GM23338 (cell line): Measurements from ENCODE around the gene S100A14. TPM values are rescaled to one million over a fixed set of nuclear protein-coding genes. Genes with fewer than 3 reads are reported as not detected.

Source experiments
- ATAC-seq: fragments of 200-7000 bp; cut with Tn5 transposase; 3 replicates; pipeline ENCODE4 v1.9.1; 2020
- DNase-seq: peaks from one replicate; pipeline ENCODE4 v3.0.0-alpha.2; 2015; ENCODE audit warnings: low spot score
- H2AFZ ChIP-seq: fragments of 200-600 bp; sonication (generic); 2 replicates; pipeline ENCODE4 v1.8.0; 2016; ENCODE audit warnings: antibody characterized with exemption, mild to moderate bottlenecking, moderate library complexity
- H3F3A ChIP-seq: fragments of 200-600 bp; sonication (generic); replicated peaks from 2 replicates; pipeline ENCODE4 v1.8.0; 2017; ENCODE audit warnings: antibody characterized with exemption, mixed run types, low read depth
- H3K27ac ChIP-seq: fragments of 200-600 bp; sonication (generic); 2 replicates; pipeline ENCODE4 v1.6.1; 2016; ENCODE audit warnings: low read depth
- H3K27me3 ChIP-seq: fragments of 200-600 bp; sonication (generic); 2 replicates; pipeline ENCODE4 v1.8.0; 2016; ENCODE audit warnings: mild to moderate bottlenecking, mixed run types, moderate library complexity; ENCODE audit not compliant: insufficient read depth
- H3K36me3 ChIP-seq: fragments of 200-600 bp; sonication (generic); 2 replicates; pipeline ENCODE4 v1.8.0; 2016; ENCODE audit warnings: mild to moderate bottlenecking; ENCODE audit not compliant: insufficient read depth
- H3K4me1 ChIP-seq: fragments of 200-600 bp; sonication (generic); 2 replicates; pipeline ENCODE4 v1.8.0; 2016; ENCODE audit warnings: mild to moderate bottlenecking, moderate library complexity; ENCODE audit not compliant: insufficient read depth
- H3K4me2 ChIP-seq: fragments of 200-600 bp; sonication (generic); 2 replicates; pipeline ENCODE4 v1.7.1; 2017; ENCODE audit warnings: mixed run types
- H3K4me3 ChIP-seq: fragments of 200-600 bp; sonication (generic); 2 replicates; pipeline ENCODE4 v1.6.1; 2016; ENCODE audit warnings: mixed run types
- H3K79me2 ChIP-seq: fragments of 200-600 bp; sonication (generic); replicated peaks from 2 replicates; pipeline ENCODE4 v1.8.0; 2017; ENCODE audit warnings: mild to moderate bottlenecking; ENCODE audit not compliant: insufficient read depth
- H3K9me2 ChIP-seq: fragments of 200-600 bp; sonication (generic); 2 replicates; pipeline ENCODE4 v1.8.0; 2017; ENCODE audit not compliant: insufficient read depth
- H4K20me1 ChIP-seq: fragments of 200-600 bp; sonication (generic); replicated peaks from 2 replicates; pipeline ENCODE4 v1.8.0; 2017; ENCODE audit warnings: mild to moderate bottlenecking; ENCODE audit not compliant: insufficient read depth
- H3K27ac Mint-ChIP-seq: 2 replicates; pipeline ENCODE4 v1.8.0; 2020; ENCODE audit warnings: inconsistent platforms, mild to moderate bottlenecking, moderate library complexity, mixed read lengths
- H3K27me3 Mint-ChIP-seq: 3 replicates; pipeline ENCODE4 v1.8.0; 2022; ENCODE audit warnings: low read depth, mild to moderate bottlenecking, moderate library complexity, mixed read lengths, inconsistent platforms; ENCODE audit not compliant: insufficient read depth, poor library complexity
- H3K36me3 Mint-ChIP-seq: 3 replicates; pipeline ENCODE4 v1.8.0; 2021; ENCODE audit warnings: low read depth, mild to moderate bottlenecking, inconsistent platforms, moderate library complexity, mixed read lengths
- H3K4me1 Mint-ChIP-seq: 3 replicates; pipeline ENCODE4 v1.8.0; 2020; ENCODE audit warnings: mild to moderate bottlenecking, inconsistent platforms, mixed read lengths
- H3K4me3 Mint-ChIP-seq: 3 replicates; pipeline ENCODE4 v1.8.0; 2021; ENCODE audit warnings: moderate library complexity, mild to moderate bottlenecking, inconsistent platforms, mixed read lengths
- H3K9me3 Mint-ChIP-seq: 3 replicates; pipeline ENCODE4 v1.8.0; 2020; ENCODE audit warnings: moderate library complexity, mild to moderate bottlenecking, inconsistent platforms, mixed read lengths
- CREB1 ChIP-seq: fragments of 250-450 bp; sonication (Bioruptor Pico); IDR thresholded peaks from 2 replicates; pipeline ENCODE4 v1.5.0; 2020; ENCODE audit warnings: low read depth, mild to moderate bottlenecking, moderate library complexity
- ETS1 ChIP-seq: IDR thresholded peaks from 2 replicates; pipeline ENCODE4 v1.6.1; 2016; ENCODE audit warnings: antibody characterized with exemption
- EZH2 ChIP-seq: fragments of 200-600 bp; sonication (generic); IDR thresholded peaks from one replicate; pipeline ENCODE4 v1.8.0; 2017; ENCODE audit warnings: antibody characterized with exemption, mild to moderate bottlenecking, low read depth; ENCODE audit not compliant: unreplicated experiment
- EZH2phosphoT487 ChIP-seq: fragments of 200-600 bp; sonication (generic); IDR thresholded peaks from one replicate; pipeline ENCODE4 v1.8.1; 2018; ENCODE audit warnings: antibody characterized with exemption; ENCODE audit not compliant: unreplicated experiment
- JUNB ChIP-seq: IDR thresholded peaks from one replicate; pipeline ENCODE4 v1.6.1; 2016; ENCODE audit warnings: antibody characterized with exemption; ENCODE audit not compliant: unreplicated experiment
- NANOG ChIP-seq: IDR thresholded peaks from 2 replicates; pipeline ENCODE4 v1.6.1; 2016; ENCODE audit warnings: antibody characterized with exemption, borderline replicate concordance
- POLR2AphosphoS5 ChIP-seq: IDR thresholded peaks from 2 replicates; pipeline ENCODE4 v1.6.1; 2016; ENCODE audit warnings: antibody characterized with exemption, low read depth
- STAT1 ChIP-seq: IDR thresholded peaks from one replicate; pipeline ENCODE4 v1.6.1; 2016; ENCODE audit warnings: antibody characterized with exemption; ENCODE audit not compliant: unreplicated experiment
- ZNF114 ChIP-seq: fragments of 250-450 bp; sonication (Bioruptor Pico); IDR thresholded peaks from 2 replicates; pipeline ENCODE4 v1.5.0; 2020; ENCODE audit warnings: mild to moderate bottlenecking, moderate library complexity
- ZNF331 ChIP-seq: fragments of 250-450 bp; sonication (Bioruptor Pico); IDR thresholded peaks from 2 replicates; pipeline ENCODE4 v1.5.0; 2020; ENCODE audit warnings: low read depth, mild to moderate bottlenecking, moderate library complexity
- polyA plus RNA-seq: library from polyadenylated mRNA; unstranded; fragments of >200 nt; fragmentation: Nextera tagmentation; extraction: Ambion mirVana; gene quantifications from 2 replicates; pipeline ENCODE4 v1.2.1, GENCODE V29; 2016
- total RNA-seq: library from RNA; depleted of rRNA; stranded (reverse); fragments of >200 nt; shearing (Covaris generic); gene quantifications from 2 replicates; pipeline ENCODE4 v1.2.3, GENCODE V29; 2014
- TF ChIP-seq, protein P1 (sequence below): IDR thresholded peaks from one replicate; pipeline ENCODE4 v1.6.1; 2018; ENCODE audit warnings: antibody characterized with exemption; ENCODE audit not compliant: unreplicated experiment
- TF ChIP-seq, protein P2 (sequence below): fragments of 250-450 bp; sonication (Bioruptor Pico); IDR thresholded peaks from 2 replicates; pipeline ENCODE4 v1.5.0; 2020; ENCODE audit warnings: mild to moderate bottlenecking, moderate library complexity
- TF ChIP-seq, protein P3 (sequence below), 2 experiments: fragments of 200-600 bp in 1 of 2; sonication (generic) in 1 of 2; conservative IDR thresholded peaks; 2 replicates each; pipeline versions ENCODE4 v1.5.1 to v1.6.1; 2016 to 2017; ENCODE audit warnings: antibody characterized with exemption in 2 of 2, low read depth in 2 of 2, mild to moderate bottlenecking in 2 of 2, moderate library complexity in 1 of 2

S100A14 gene
- total and polyA plus RNA-seq, 2 experiments from 2014 or later, result 0.28 to 0.53 TPM

DNA sequence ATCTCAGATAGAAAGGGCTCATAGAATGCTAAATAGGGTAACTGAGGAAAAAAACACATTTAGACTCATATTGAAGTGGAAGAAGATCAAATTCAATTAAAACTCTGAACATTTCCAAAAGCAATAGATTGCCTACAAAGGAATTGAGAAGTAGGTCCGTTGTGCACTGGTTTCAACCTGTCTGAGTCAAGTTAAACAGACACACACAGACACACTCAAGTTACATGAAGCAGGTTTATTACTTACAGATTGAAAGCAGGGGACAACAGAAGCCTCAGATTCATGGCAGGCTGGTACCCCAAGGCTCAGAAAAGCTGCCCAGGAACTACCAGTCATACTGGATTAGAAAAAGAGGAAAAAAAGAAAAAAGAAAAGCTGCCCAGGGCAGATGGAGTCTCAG lies 29.8 kb downstream of the S100A14 start:
- DNase-seq (no peak), ATAC-seq (no peak)
- no peaks in the 10 kb centered on the region for H3K36me3 Mint-ChIP-seq
- H3K4me3 ChIP-seq, result no peak overlapping the region
- no peaks in the 10 kb centered on the region for H3K79me2 ChIP-seq
- H3K27ac Mint-ChIP-seq, result no peak overlapping the region
- 0 out of 2 replicates have a peak overlapping the region, but pooled peaks have one; percentile 32 for H2AFZ ChIP-seq
- H3K27ac ChIP-seq, result no peak overlapping the region
- no peaks in the 10 kb centered on the region for H3F3A ChIP-seq
- peaks cover 9% of the 10 kb centered on the region for H3K27me3 Mint-ChIP-seq
- no peaks in the 10 kb centered on the region for H4K20me1 ChIP-seq
- no peaks in the 10 kb centered on the region for H3K9me2 ChIP-seq
- H3K9me3 Mint-ChIP-seq, result no peaks in the 10 kb centered on the region
- H3K36me3 ChIP-seq, result no peaks in the 10 kb centered on the region
- H3K27me3 ChIP-seq, result no peaks in the 10 kb centered on the region
- peaks cover 8% of the 10 kb centered on the region; the same call in 2 of the 3 replicates for H3K4me1 Mint-ChIP-seq
- no peak overlapping the region for H3K4me3 Mint-ChIP-seq
- peaks cover 6% of the 10 kb centered on the region; the same call in 1 of the 2 replicates for H3K4me1 ChIP-seq
- TF ChIP-seq CREB1 (CRISPR knock-in tag), result no peak
- TF ChIP-seq NANOG, result no peak
- TF ChIP-seq, protein P1, sequence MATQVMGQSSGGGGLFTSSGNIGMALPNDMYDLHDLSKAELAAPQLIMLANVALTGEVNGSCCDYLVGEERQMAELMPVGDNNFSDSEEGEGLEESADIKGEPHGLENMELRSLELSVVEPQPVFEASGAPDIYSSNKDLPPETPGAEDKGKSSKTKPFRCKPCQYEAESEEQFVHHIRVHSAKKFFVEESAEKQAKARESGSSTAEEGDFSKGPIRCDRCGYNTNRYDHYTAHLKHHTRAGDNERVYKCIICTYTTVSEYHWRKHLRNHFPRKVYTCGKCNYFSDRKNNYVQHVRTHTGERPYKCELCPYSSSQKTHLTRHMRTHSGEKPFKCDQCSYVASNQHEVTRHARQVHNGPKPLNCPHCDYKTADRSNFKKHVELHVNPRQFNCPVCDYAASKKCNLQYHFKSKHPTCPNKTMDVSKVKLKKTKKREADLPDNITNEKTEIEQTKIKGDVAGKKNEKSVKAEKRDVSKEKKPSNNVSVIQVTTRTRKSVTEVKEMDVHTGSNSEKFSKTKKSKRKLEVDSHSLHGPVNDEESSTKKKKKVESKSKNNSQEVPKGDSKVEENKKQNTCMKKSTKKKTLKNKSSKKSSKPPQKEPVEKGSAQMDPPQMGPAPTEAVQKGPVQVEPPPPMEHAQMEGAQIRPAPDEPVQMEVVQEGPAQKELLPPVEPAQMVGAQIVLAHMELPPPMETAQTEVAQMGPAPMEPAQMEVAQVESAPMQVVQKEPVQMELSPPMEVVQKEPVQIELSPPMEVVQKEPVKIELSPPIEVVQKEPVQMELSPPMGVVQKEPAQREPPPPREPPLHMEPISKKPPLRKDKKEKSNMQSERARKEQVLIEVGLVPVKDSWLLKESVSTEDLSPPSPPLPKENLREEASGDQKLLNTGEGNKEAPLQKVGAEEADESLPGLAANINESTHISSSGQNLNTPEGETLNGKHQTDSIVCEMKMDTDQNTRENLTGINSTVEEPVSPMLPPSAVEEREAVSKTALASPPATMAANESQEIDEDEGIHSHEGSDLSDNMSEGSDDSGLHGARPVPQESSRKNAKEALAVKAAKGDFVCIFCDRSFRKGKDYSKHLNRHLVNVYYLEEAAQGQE, result no peak
- no peak for TF ChIP-seq STAT1
- TF ChIP-seq, protein P2, sequence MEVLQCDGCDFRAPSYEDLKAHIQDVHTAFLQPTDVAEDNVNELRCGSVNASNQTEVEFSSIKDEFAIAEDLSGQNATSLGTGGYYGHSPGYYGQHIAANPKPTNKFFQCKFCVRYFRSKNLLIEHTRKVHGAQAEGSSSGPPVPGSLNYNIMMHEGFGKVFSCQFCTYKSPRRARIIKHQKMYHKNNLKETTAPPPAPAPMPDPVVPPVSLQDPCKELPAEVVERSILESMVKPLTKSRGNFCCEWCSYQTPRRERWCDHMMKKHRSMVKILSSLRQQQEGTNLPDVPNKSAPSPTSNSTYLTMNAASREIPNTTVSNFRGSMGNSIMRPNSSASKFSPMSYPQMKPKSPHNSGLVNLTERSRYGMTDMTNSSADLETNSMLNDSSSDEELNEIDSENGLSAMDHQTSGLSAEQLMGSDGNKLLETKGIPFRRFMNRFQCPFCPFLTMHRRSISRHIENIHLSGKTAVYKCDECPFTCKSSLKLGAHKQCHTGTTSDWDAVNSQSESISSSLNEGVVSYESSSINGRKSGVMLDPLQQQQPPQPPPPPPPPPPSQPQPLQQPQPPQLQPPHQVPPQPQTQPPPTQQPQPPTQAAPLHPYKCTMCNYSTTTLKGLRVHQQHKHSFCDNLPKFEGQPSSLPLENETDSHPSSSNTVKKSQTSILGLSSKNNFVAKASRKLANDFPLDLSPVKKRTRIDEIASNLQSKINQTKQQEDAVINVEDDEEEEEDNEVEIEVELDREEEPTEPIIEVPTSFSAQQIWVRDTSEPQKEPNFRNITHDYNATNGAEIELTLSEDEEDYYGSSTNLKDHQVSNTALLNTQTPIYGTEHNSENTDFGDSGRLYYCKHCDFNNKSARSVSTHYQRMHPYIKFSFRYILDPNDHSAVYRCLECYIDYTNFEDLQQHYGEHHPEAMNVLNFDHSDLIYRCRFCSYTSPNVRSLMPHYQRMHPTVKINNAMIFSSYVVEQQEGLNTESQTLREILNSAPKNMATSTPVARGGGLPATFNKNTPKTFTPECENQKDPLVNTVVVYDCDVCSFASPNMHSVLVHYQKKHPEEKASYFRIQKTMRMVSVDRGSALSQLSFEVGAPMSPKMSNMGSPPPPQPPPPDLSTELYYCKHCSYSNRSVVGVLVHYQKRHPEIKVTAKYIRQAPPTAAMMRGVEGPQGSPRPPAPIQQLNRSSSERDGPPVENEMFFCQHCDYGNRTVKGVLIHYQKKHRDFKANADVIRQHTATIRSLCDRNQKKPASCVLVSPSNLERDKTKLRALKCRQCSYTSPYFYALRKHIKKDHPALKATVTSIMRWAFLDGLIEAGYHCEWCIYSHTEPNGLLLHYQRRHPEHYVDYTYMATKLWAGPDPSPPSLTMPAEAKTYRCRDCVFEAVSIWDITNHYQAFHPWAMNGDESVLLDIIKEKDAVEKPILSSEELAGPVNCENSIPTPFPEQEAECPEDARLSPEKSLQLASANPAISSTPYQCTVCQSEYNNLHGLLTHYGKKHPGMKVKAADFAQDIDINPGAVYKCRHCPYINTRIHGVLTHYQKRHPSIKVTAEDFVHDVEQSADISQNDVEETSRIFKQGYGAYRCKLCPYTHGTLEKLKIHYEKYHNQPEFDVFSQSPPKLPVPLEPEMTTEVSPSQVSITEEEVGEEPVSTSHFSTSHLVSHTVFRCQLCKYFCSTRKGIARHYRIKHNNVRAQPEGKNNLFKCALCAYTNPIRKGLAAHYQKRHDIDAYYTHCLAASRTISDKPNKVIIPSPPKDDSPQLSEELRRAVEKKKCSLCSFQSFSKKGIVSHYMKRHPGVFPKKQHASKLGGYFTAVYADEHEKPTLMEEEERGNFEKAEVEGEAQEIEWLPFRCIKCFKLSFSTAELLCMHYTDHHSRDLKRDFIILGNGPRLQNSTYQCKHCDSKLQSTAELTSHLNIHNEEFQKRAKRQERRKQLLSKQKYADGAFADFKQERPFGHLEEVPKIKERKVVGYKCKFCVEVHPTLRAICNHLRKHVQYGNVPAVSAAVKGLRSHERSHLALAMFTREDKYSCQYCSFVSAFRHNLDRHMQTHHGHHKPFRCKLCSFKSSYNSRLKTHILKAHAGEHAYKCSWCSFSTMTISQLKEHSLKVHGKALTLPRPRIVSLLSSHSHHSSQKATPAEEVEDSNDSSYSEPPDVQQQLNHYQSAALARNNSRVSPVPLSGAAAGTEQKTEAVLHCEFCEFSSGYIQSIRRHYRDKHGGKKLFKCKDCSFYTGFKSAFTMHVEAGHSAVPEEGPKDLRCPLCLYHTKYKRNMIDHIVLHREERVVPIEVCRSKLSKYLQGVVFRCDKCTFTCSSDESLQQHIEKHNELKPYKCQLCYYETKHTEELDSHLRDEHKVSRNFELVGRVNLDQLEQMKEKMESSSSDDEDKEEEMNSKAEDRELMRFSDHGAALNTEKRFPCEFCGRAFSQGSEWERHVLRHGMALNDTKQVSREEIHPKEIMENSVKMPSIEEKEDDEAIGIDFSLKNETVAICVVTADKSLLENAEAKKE, result no peak
- TF ChIP-seq, protein P3, sequence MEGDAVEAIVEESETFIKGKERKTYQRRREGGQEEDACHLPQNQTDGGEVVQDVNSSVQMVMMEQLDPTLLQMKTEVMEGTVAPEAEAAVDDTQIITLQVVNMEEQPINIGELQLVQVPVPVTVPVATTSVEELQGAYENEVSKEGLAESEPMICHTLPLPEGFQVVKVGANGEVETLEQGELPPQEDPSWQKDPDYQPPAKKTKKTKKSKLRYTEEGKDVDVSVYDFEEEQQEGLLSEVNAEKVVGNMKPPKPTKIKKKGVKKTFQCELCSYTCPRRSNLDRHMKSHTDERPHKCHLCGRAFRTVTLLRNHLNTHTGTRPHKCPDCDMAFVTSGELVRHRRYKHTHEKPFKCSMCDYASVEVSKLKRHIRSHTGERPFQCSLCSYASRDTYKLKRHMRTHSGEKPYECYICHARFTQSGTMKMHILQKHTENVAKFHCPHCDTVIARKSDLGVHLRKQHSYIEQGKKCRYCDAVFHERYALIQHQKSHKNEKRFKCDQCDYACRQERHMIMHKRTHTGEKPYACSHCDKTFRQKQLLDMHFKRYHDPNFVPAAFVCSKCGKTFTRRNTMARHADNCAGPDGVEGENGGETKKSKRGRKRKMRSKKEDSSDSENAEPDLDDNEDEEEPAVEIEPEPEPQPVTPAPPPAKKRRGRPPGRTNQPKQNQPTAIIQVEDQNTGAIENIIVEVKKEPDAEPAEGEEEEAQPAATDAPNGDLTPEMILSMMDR (conservative IDR thresholded peaks at IDR 0.05; ENCODE audit: low read depth in 2 of 2), result no peak
- no peak for TF ChIP-seq JUNB
- TF ChIP-seq ZNF331, result no peak
- no peak for TF ChIP-seq EZH2
- TF ChIP-seq EZH2phosphoT487, result no peak
- no peak for TF ChIP-seq POLR2AphosphoS5
- TF ChIP-seq ETS1, result no peak
- TF ChIP-seq ZNF114 (CRISPR knock-in tag), result no peak
- H3K4me2 ChIP-seq, result no peak overlapping the region
